H7 (cell line): ENCODE data around the gene PDPK1. TPM values are rescaled to one million over a fixed set of nuclear protein-coding genes. Genes with fewer than 3 reads are reported as not detected.

Experiments used
- DNase-seq: peaks from one replicate; pipeline ENCODE4 v3.0.0; 2012
- H3K27me3 ChIP-seq: 2 replicates; pipeline ENCODE4 v1.6.0; 2011; ENCODE audit warnings: mild to moderate bottlenecking, low read length; ENCODE audit not compliant: control insufficient read depth, insufficient read depth
- H3K36me3 ChIP-seq: replicated peaks from 2 replicates; pipeline ENCODE4 v1.5.1; 2011; ENCODE audit warnings: low read length; ENCODE audit not compliant: control insufficient read depth, insufficient read depth
- H3K4me3 ChIP-seq: 2 replicates; pipeline ENCODE4 v1.5.1; 2011; ENCODE audit warnings: low read depth, mild to moderate bottlenecking, control low read depth, low read length, moderate library complexity; ENCODE audit not compliant: insufficient read depth
- total RNA-seq: library from RNA; depleted of rRNA; stranded (reverse); fragments of >200 nt; shearing (Covaris generic); gene quantifications from 2 replicates; pipeline ENCODE4 v1.2.3, GENCODE V29; 2014

Gene PDPK1
- total RNA-seq, 1 experiment from 2014 or later = 11.4 TPM

DNA sequence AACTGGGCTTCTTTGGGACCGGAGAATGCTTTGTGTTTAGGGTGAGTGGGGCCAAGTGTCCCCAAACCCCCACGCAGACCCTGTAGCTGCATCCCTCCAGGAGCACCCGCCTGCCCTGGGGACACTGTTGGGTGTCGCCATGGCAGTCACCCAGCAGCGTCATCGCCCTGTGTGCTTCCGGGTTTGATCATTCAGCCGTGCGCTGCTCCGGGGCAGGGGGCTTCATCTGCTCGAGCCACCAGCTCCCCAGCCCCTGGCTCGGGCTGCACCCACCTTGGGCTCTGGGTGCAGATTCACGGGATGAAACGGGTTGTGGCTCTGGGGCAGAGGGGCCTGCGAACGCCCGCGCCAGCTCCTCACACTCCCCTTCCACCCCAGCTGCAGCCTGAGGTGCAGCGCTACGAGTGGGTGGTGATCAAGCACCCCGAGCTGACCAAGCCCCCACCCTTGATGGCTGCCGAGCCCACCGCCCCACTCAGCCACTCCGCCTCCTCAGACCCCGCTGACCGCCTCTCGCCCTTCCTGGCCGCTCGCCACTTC, 37.9 kb upstream of the PDPK1 start:
- Histone ChIP-seq H3K36me3 (peaks cover 2% of the 10 kb centered on the region), H3K27me3 (no peaks in the 10 kb centered on the region), H3K4me3 (no peak overlapping the region)
- no peak for DNase-seq

- peaks cover 2% of the 10 kb centered on the region for H3K36me3 ChIP-seq
- DNase-seq = peak; percentile 81
- H3K4me3 ChIP-seq = no peak overlapping the region
- no peaks in the 10 kb centered on the region for H3K27me3 ChIP-seq
Measured at GRCh38 chr16:2500430-2500917, 37.3 kb upstream of the PDPK1 start.

GRCh38 chr16:2500918-2501750, 36.7 kb upstream of the PDPK1 start:
- H3K27me3 ChIP-seq = no peaks in the 10 kb centered on the region
- peak; percentile 98 for DNase-seq
- H3K36me3 ChIP-seq = peaks cover 2% of the 10 kb centered on the region
- H3K4me3 ChIP-seq = peak overlapping the region; percentile 28

- Histone ChIP-seq H3K36me3 (peaks cover 2% of the 10 kb centered on the region), H3K27me3 (no peaks in the 10 kb centered on the region), H3K4me3 (no peak overlapping the region)
- DNase-seq = no peak
Measured at GRCh38 chr16:2501946-2502895, 35.6 kb upstream of the PDPK1 start.

GRCh38 chr16:2505695-2506094, 32.1 kb upstream of the PDPK1 start:
- no peaks in the 10 kb centered on the region for H3K36me3 ChIP-seq
- H3K27me3 ChIP-seq = no peaks in the 10 kb centered on the region
- DNase-seq = no peak
- no peak overlapping the region for H3K4me3 ChIP-seq

- peak; percentile 79 for DNase-seq
Measured at GRCh38 chr16:2507052-2507659, 30.7 kb upstream of the PDPK1 start.

GRCh38 chr16:2507665-2508064, 30.2 kb upstream of the PDPK1 start:
- Histone ChIP-seq H3K27me3 (peaks cover 1% of the 10 kb centered on the region; the same call in 1 of the 2 replicates), H3K36me3 (no peaks in the 10 kb centered on the region), H3K4me3 (no peak overlapping the region)
- DNase-seq = no peak

More at GRCh38 chr16:2507052-2507659, 30.7 kb upstream of the PDPK1 start:
- Histone ChIP-seq H3K36me3 (no peaks in the 10 kb centered on the region), H3K27me3 (peaks cover 1% of the 10 kb centered on the region; the same call in 1 of the 2 replicates), H3K4me3 (no peak overlapping the region)

DNA sequence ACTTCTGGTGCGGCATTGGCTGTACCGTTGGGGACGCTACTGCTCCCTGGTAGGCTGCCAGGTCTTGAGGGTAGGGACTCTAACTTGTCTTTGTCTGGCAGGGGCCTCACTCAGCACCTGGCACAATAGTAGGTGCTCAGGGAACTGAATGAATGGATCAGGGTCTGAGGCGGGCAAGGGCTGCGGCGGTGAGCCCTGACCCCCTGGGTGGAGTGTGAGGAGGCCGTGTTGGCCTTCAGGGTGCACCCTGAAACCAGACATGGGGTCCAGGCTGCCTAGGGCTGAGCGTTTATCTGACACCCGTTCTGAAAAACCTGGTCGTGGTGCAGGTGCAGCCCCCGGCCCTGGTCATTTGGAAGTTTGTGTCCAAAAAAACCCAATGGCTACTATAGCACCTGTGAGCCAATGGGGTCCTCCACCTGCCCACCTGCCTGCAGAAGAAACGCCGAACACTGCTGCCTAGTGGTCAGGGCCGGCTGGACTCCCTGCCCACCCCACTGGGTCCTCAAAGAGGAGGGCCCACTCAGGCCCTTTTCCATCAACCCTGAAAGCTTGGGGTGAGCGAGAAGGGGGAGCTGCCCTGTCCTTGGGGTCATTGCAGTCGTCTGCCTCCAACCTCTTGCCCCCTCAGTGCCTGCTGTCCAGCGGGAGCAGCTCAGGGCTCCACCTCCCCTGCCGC, 29.0 kb upstream of the PDPK1 start:
- Histone ChIP-seq H3K27me3 (peaks cover 1% of the 10 kb centered on the region; the same call in 1 of the 2 replicates), H3K4me3 (no peak overlapping the region), H3K36me3 (no peaks in the 10 kb centered on the region)
- DNase-seq = no peak

- DNase-seq = peak; percentile 86
- Histone ChIP-seq H3K36me3 (no peaks in the 10 kb centered on the region), H3K27me3 (peaks cover 1% of the 10 kb centered on the region; the same call in 1 of the 2 replicates), H3K4me3 (no peak overlapping the region)
Measured at GRCh38 chr16:2511128-2511800, 26.6 kb upstream of the PDPK1 start.

DNA sequence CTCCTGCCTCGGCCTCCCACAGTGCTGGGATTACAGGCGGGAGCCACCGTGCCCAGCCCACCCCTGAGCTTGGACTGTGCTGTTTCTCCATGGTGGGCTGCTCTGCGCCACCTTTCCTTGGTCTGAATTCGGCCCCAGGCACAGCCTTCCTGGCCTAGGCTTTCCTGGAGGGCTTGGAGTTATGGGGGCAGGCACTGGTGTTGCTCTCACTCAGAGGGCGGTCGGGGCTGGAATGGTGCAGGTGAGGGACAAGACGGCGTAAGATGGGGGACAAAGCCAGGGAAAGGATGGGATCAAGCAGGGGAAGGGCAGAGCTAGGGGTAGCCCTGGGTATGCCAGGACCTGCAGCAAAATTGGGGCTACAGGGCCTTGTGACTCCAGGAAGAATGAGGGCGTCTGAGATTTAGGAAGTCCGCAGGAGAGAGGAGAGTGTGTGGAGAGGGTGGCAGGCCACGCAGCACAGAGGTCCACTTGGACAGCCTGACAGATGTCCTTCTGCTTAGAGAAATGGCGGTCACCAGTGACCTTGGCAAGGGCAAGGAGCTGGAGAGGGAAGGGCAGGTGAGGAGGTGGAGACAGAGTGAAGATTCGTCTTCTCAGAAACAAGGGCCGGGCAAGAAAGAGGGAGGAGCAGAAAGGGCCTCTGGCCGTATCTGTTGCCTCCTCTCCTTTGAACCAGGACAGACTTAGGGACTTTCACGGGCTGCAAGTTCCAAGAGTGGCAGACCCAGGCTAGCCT, 25.7 kb upstream of the PDPK1 start:
- no peak for DNase-seq
- H3K4me3 ChIP-seq = no peak overlapping the region

GRCh38 chr16:2512735-2513404, 25.0 kb upstream of the PDPK1 start:
- no peaks in the 10 kb centered on the region for H3K36me3 ChIP-seq
- peak; percentile 87 for DNase-seq
- peak overlapping the region; percentile 75 for H3K4me3 ChIP-seq
- H3K27me3 ChIP-seq = peaks cover 1% of the 10 kb centered on the region; the same call in 1 of the 2 replicates

More for the DNA sequence above, 25.7 kb upstream of the PDPK1 start:
- H3K27me3 ChIP-seq = peaks cover 1% of the 10 kb centered on the region; the same call in 1 of the 2 replicates
- no peaks in the 10 kb centered on the region for H3K36me3 ChIP-seq
